Fibroblast of the aortic adventitia (primary cell): ENCODE data around the gene LDOC1. TPM values are rescaled to one million over a fixed set of nuclear protein-coding genes. Genes with fewer than 3 reads are reported as not detected.
"Not testable (repeated sequence)": the region's sequence is repeated elsewhere in the genome, so short reads cannot be mapped to it uniquely, and the experiment has no call there.

Experiments
- DNase-seq: peaks from one replicate; pipeline ENCODE4 v3.0.0-alpha.2; 2010; ENCODE audit warnings: low read depth
- H3K4me3 ChIP-seq: 2 replicates; pipeline ENCODE4 v1.5.1; 2011; ENCODE audit warnings: low read depth, mild to moderate bottlenecking, control low read depth, low read length, moderate library complexity
- total RNA-seq: library from RNA; depleted of rRNA; stranded (reverse); fragments of >200 nt; gene quantifications from 2 replicates; pipeline ENCODE4 v1.2.3, GENCODE V29; 2012; ENCODE audit warnings: low replicate concordance
- TF ChIP-seq, protein P1 (sequence below): IDR thresholded peaks from 2 replicates; pipeline ENCODE4 v1.5.1; 2011; ENCODE audit warnings: mild to moderate bottlenecking, low read length, control low read depth, inconsistent platforms; ENCODE audit not compliant: insufficient read depth

The LDOC1 gene
- total RNA-seq, 1 donor = 6.9 TPM

DNA sequence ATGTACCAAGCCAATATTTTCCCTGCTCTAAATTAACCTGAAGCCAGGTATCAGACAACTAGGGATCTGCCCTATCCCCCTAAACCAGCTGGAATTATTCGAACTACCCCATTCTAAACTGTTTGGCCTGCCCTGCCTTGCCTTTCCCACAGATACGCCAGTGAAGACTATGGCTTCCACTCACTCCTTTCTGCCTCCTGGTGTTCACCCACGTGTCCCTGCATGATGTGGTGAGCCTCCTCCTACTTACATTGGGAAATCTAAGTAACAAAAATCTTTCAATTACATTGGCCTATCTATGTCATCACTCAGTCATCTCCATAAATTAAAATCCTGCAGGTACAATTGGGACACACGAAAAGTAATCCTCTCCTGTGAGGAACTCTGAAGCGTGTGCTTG lies 6.1 kb upstream of the LDOC1 start:
- no peak overlapping the region for H3K4me3 ChIP-seq
- TF ChIP-seq, protein P1, sequence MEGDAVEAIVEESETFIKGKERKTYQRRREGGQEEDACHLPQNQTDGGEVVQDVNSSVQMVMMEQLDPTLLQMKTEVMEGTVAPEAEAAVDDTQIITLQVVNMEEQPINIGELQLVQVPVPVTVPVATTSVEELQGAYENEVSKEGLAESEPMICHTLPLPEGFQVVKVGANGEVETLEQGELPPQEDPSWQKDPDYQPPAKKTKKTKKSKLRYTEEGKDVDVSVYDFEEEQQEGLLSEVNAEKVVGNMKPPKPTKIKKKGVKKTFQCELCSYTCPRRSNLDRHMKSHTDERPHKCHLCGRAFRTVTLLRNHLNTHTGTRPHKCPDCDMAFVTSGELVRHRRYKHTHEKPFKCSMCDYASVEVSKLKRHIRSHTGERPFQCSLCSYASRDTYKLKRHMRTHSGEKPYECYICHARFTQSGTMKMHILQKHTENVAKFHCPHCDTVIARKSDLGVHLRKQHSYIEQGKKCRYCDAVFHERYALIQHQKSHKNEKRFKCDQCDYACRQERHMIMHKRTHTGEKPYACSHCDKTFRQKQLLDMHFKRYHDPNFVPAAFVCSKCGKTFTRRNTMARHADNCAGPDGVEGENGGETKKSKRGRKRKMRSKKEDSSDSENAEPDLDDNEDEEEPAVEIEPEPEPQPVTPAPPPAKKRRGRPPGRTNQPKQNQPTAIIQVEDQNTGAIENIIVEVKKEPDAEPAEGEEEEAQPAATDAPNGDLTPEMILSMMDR = no peak
- DNase-seq = no peak

DNA sequence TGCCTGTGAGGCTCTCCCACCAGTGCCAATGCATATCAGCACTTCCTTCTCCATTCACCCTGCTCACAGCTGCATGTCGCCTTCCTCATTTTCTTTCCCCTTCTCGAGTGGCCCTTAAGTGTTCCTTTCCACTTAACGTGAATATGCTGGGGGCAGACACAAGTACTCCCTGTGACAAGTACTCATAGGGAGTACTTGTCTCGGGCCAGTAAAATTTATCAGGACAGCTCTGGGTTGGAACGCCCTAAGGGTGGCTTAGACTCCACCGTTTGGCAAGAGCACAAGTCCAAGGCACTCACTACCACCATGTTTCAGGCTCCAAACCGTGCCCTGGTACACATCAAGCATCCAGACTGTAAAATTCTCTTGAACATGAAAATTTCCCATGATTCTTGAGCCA lies 3.9 kb upstream of the LDOC1 start:
- no peak overlapping the region for H3K4me3 ChIP-seq
- TF ChIP-seq, protein P1 = no peak
- DNase-seq = no peak

DNA sequence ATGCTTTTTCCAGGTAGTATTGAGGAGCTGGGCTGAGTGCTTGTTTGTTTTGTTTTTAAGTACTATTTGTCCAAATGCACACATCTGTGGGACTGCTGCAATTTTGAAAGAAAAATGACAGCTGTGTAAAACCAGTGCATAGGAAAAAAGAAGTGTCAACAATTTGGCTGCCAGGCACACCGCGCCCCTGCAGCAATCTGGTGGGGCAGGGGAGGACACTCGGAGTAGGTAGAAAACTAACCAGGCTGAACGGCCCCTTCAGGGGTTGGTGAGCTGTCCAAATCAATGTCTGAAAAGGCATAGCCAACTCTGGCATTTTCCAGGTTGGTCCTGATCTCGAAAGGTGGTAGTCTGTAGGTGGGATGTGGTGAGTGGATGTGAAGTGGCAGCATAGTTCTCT lies 1.1 kb downstream of the LDOC1 start:
- DNase-seq = no peak
- H3K4me3 ChIP-seq = peak overlapping the region; percentile 77
- TF ChIP-seq, protein P1 = no peak

DNA sequence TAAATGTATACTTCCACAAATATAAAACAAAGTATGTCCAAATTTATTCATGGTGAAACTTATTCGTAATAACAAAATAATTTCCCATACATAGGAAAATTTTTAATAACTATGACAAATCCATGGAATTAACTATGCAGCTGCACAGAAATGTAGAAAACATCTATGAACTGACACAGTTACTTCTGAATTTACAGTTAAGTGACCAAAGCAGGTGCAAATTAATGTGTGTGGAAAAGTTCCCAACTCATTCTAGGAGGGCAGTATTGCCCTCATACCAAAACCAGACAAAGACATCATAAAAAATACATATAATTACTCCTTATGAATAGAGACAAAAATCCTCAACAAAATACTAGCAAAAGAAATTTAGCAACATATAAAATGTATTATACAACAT lies 12.5 kb downstream of the LDOC1 start:
- no peak for DNase-seq
- TF ChIP-seq, protein P1 = no peak
- H3K4me3 ChIP-seq = no peak overlapping the region

DNA sequence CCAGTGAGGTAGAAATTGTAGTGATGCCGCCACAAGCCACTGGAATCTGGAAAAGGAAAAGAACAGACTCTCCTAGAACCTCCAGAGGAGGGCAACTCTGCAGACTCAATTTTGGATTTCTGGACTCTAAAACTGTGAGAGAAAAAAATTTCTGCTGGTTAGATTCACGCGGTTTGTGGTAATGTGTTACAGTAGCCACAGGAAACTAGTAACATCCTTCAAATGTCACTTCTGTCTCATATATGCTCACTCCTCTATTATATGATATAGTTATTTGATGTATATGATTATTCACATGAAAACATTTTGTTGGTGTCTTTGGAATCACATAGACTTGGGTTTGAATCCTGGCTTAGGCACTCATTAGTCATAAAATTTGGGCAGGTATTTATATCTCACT lies 18.8 kb downstream of the LDOC1 start:
- TF ChIP-seq, protein P1 = no peak
- DNase-seq = no peak
- H3K4me3 ChIP-seq = no peak overlapping the region

DNA sequence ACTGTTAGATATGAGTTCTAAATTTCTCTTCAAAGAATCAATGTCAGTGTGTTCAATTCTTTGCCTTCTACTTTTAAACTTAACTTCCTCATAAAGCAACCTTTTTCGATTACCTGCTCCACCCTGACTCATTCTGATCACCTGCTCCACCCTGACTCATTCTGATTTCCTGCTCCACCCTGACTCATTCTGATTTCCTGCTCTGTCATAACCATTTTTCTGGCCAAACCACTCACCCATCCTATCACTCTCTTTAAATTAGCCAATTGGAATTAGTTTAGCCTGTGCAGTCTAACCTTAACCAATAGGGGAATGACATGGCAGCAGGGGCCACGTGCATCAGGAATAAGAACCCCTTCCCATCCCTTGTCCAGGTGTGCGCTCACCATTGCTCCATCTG lies 21.7 kb downstream of the LDOC1 start:
- H3K4me3 ChIP-seq, DNase-seq: not testable (repeated sequence)

DNA sequence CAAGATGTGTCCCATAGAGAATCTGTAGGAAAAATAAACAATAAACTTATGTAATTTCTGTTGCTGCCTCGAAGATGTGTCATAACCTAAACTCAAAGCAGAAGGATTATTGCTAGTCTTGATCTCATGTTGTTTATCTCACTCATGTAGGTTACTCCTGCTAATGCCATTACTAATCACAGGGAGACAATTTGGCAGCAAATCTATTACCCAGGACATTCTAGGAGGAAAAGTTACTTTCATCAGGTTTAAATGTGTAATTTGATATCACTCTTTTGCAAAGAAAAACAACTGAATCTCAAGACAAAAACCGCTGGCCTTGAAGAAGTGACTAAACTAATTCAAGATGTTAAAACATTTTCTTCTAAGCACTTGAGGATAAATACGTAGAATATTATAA lies 34.0 kb downstream of the LDOC1 start:
- no peak overlapping the region for H3K4me3 ChIP-seq
- no peak for DNase-seq
- TF ChIP-seq, protein P1 = no peak
